H9 (cell line): ENCODE results near the gene CFAP97D2. TPM values are rescaled to one million over a fixed set of nuclear protein-coding genes. Genes with fewer than 3 reads are reported as not detected.

ENCODE experiments used
- DNase-seq: peaks from one replicate; pipeline ENCODE4 v3.0.0-alpha.2; 2017
- H2AFZ ChIP-seq: one replicate; pipeline ENCODE4 v1.6.1; 2013; ENCODE audit warnings: mild to moderate bottlenecking, low read length, control low read depth, moderate library complexity
- H2AK5ac ChIP-seq: 2 replicates; pipeline ENCODE4 v1.6.1; 2013; ENCODE audit warnings: low read length, control low read depth, mixed read lengths; ENCODE audit not compliant: insufficient read length
- H2BK120ac ChIP-seq: one replicate; pipeline ENCODE4 v1.6.1; 2013; ENCODE audit warnings: low read depth, mild to moderate bottlenecking, low read length, control low read depth, inconsistent platforms; ENCODE audit not compliant: poor library complexity, severe bottlenecking
- H2BK12ac ChIP-seq: 2 replicates; pipeline ENCODE4 v1.6.1; 2013; ENCODE audit warnings: low read length, control low read depth, mixed read lengths, low read depth; ENCODE audit not compliant: insufficient read length
- H2BK15ac ChIP-seq: 2 replicates; pipeline ENCODE4 v1.6.1; 2013; ENCODE audit warnings: low read depth, low read length, control low read depth
- H2BK20ac ChIP-seq: one replicate; pipeline ENCODE4 v1.6.1; 2013; ENCODE audit warnings: low read depth, mild to moderate bottlenecking, low read length, control low read depth, inconsistent platforms; ENCODE audit not compliant: poor library complexity, severe bottlenecking
- H2BK5ac ChIP-seq: 2 replicates; pipeline ENCODE4 v1.6.1; 2013; ENCODE audit warnings: low read length, control low read depth, mixed read lengths; ENCODE audit not compliant: insufficient read length
- H3K14ac ChIP-seq: 2 replicates; pipeline ENCODE4 v1.6.1; 2013; ENCODE audit warnings: low read length, control low read depth; ENCODE audit not compliant: insufficient read depth
- H3K18ac ChIP-seq: 2 replicates; pipeline ENCODE4 v1.6.1; 2013; ENCODE audit warnings: low read depth, mild to moderate bottlenecking, mixed read lengths, low read length, control low read depth; ENCODE audit not compliant: insufficient read length
- H3K23ac ChIP-seq: 2 replicates; pipeline ENCODE4 v1.6.1; 2013; ENCODE audit warnings: low read length, control low read depth, mixed read lengths, low read depth; ENCODE audit not compliant: insufficient read length
- H3K23me2 ChIP-seq: 2 replicates; pipeline ENCODE4 v1.6.1; 2013; ENCODE audit warnings: low read depth, mild to moderate bottlenecking, mixed read lengths, low read length, control low read depth; ENCODE audit not compliant: insufficient read length, poor library complexity, severe bottlenecking
- H3K27ac ChIP-seq: 2 replicates; pipeline ENCODE4 v1.5.1; 2013; ENCODE audit warnings: low read length, control low read depth, mixed read lengths, low read depth; ENCODE audit not compliant: insufficient read length
- H3K27me3 ChIP-seq: 2 replicates; pipeline ENCODE4 v1.6.1; 2013; ENCODE audit warnings: low read length, control low read depth, inconsistent platforms; ENCODE audit not compliant: insufficient read depth
- H3K4ac ChIP-seq: 2 replicates; pipeline ENCODE4 v1.6.1; 2013; ENCODE audit warnings: low read depth, mild to moderate bottlenecking, control low read depth, inconsistent platforms, low read length, moderate library complexity
- H3K4me1 ChIP-seq: 2 replicates; pipeline ENCODE4 v1.6.1; 2013; ENCODE audit warnings: low read length, control low read depth, inconsistent platforms; ENCODE audit not compliant: insufficient read depth
- H3K4me2 ChIP-seq: 2 replicates; pipeline ENCODE4 v1.6.1; 2013; ENCODE audit warnings: low read length, control low read depth, mixed read lengths; ENCODE audit not compliant: insufficient read length, insufficient read depth
- H3K56ac ChIP-seq: 2 replicates; pipeline ENCODE4 v1.6.1; 2013; ENCODE audit warnings: low read depth, mild to moderate bottlenecking, mixed read lengths, low read length, control low read depth; ENCODE audit not compliant: insufficient read length
- H3K79me1 ChIP-seq: 2 replicates; pipeline ENCODE4 v1.6.1; 2013; ENCODE audit warnings: low read depth, mild to moderate bottlenecking, moderate library complexity, low read length, control low read depth, inconsistent platforms; ENCODE audit not compliant: insufficient read depth, poor library complexity, severe bottlenecking
- H3K79me2 ChIP-seq: 2 replicates; pipeline ENCODE4 v1.6.1; 2013; ENCODE audit warnings: low read length, control low read depth, inconsistent platforms; ENCODE audit not compliant: insufficient read depth
- H3K9ac ChIP-seq: 2 replicates; pipeline ENCODE4 v1.6.1; 2013; ENCODE audit warnings: low read length, control low read depth, mixed read lengths; ENCODE audit not compliant: insufficient read length; ENCODE audit errors: extremely low read depth
- H3K9me3 ChIP-seq: one replicate; pipeline ENCODE4 v1.6.1; 2013; ENCODE audit warnings: low read depth, low read length, inconsistent platforms; ENCODE audit not compliant: control insufficient read depth
- H3T11ph ChIP-seq: one replicate; pipeline ENCODE4 v1.6.1; 2013; ENCODE audit warnings: mild to moderate bottlenecking, low read length, control low read depth, inconsistent platforms
- H4K20me1 ChIP-seq: one replicate; pipeline ENCODE4 v1.6.1; 2013; ENCODE audit not compliant: control insufficient read depth, insufficient read length, insufficient read depth
- H4K5ac ChIP-seq: 2 replicates; pipeline ENCODE4 v1.6.1; 2013; ENCODE audit warnings: low read depth, mild to moderate bottlenecking, mixed read lengths, low read length, control low read depth; ENCODE audit not compliant: insufficient read length
- H4K8ac ChIP-seq: replicated peaks from 2 replicates; pipeline ENCODE4 v1.6.1; 2013; ENCODE audit warnings: low read length, control low read depth, mixed read lengths, low read depth; ENCODE audit not compliant: insufficient read length
- H4K91ac ChIP-seq: 2 replicates; pipeline ENCODE4 v1.6.1; 2013; ENCODE audit warnings: low read depth, mild to moderate bottlenecking, moderate library complexity, mixed read lengths, low read length, control low read depth; ENCODE audit not compliant: insufficient read length
- H3K27ac Mint-ChIP-seq, 3 experiments: 2 replicates in 2 of 3; 3 replicates in 1 of 3; pipeline ENCODE4 v1.8.0; 2020 to 2021; ENCODE audit warnings: mixed read lengths in 3 of 3, mild to moderate bottlenecking in 1 of 3, moderate library complexity in 1 of 3
- H3K27me3 Mint-ChIP-seq: 2 replicates; pipeline ENCODE4 v1.8.0; 2021; ENCODE audit warnings: low read depth, mild to moderate bottlenecking, moderate library complexity, mixed read lengths
- H3K36me3 Mint-ChIP-seq, 3 experiments: 2 replicates in 2 of 3; 3 replicates in 1 of 3; pipeline ENCODE4 v1.8.0; 2020 to 2021; ENCODE audit warnings: low read depth in 3 of 3, mixed read lengths in 3 of 3; ENCODE audit not compliant: insufficient read depth in 1 of 3
- H3K4me1 Mint-ChIP-seq, 2 experiments: 2 replicates each; pipeline ENCODE4 v1.8.0; 2020; ENCODE audit warnings: mixed read lengths in 2 of 2
- H3K4me3 Mint-ChIP-seq, 2 experiments: 2 replicates in 1 of 2; 3 replicates in 1 of 2; pipeline ENCODE4 v1.8.0; 2020 to 2021; ENCODE audit warnings: mild to moderate bottlenecking in 2 of 2, mixed read lengths in 2 of 2, moderate library complexity in 1 of 2
- H3K9me3 Mint-ChIP-seq, 2 experiments: 2 replicates in 1 of 2; 3 replicates in 1 of 2; pipeline ENCODE4 v1.8.0; 2020; ENCODE audit warnings: mild to moderate bottlenecking in 2 of 2, mixed read lengths in 2 of 2, moderate library complexity in 1 of 2
- CTCF ChIP-seq: fragments of 200-600 bp; sonication (generic); conservative IDR thresholded peaks from 3 replicates; pipeline ENCODE4 v1.8.0; 2021; ENCODE audit warnings: antibody characterized with exemption, mild to moderate bottlenecking
- WGBS: extraction: QIAGEN DNeasy Blood & Tissue Kit; methylation state at CpG from one replicate; pipeline ENCODE4 v1.1.7; 2013; ENCODE audit warnings: missing lambda C conversion rate, low lambda C conversion rate, mixed read lengths; ENCODE audit not compliant: insufficient read length; ENCODE audit errors: extremely low coverage; 5-methylcytosine and 5-hydroxymethylcytosine counted together
- total RNA-seq: library from RNA; stranded (reverse); gene quantifications from 2 replicates; pipeline ENCODE4 v1.2.1, GENCODE V29; 2021

Gene CFAP97D2
- total RNA-seq, 1 experiment from 2014 or later = not detected

- Histone ChIP-seq H3K9me3 (no peaks in the 10 kb centered on the region), H3K4ac (no peak overlapping the region), H3K9ac (no peak overlapping the region), H3K56ac (no peak overlapping the region), H2BK20ac (no peak overlapping the region), H3K27me3 (no peaks in the 10 kb centered on the region), H3K23ac (no peak overlapping the region), H3T11ph (no peak overlapping the region), H3K23me2 (no peaks in the 10 kb centered on the region), H4K8ac (no peak overlapping the region), H4K91ac (no peak overlapping the region), H3K18ac (no peak overlapping the region), H3K4me2 (no peak overlapping the region), H2AFZ (no peak overlapping the region), H3K79me2 (no peaks in the 10 kb centered on the region), H3K27ac (no peak overlapping the region), H3K4me1 (peaks cover 2% of the 10 kb centered on the region; the same call in 1 of the 2 replicates), H2BK15ac (no peak overlapping the region), H4K5ac (no peak overlapping the region), H2BK5ac (no peak overlapping the region), H2AK5ac (no peak overlapping the region), H4K20me1 (no peaks in the 10 kb centered on the region), H3K14ac (no peak overlapping the region), H2BK12ac (no peak overlapping the region), H2BK120ac (no peak overlapping the region), H3K79me1 (no peaks in the 10 kb centered on the region)
- TF ChIP-seq CTCF = no peak
- H3K4me1 Mint-ChIP-seq = peaks cover 18% of the 10 kb centered on the region in 2 experiments
- no peak for DNase-seq
- H3K27me3 Mint-ChIP-seq = no peaks in the 10 kb centered on the region; the same call in 1 of the 2 replicates
- WGBS = no CpG with 5 or more reads among the region's 18 CpGs
- no peak overlapping the region for H3K4me3 Mint-ChIP-seq
- H3K9me3 Mint-ChIP-seq = no peaks in the 10 kb centered on the region
- no peak overlapping the region for H3K27ac Mint-ChIP-seq
- H3K36me3 Mint-ChIP-seq = no peaks in the 10 kb centered on the region
Observed at GRCh38 chr13:114200399-114200911, 21.4 kb downstream of the CFAP97D2 start.
